GM12878 (cell line): ENCODE measurements around the gene GRN. TPM values are rescaled to one million over a fixed set of nuclear protein-coding genes. Genes with fewer than 3 reads are reported as not detected.

Experiments used
- ATAC-seq: fragments of 200-7000 bp; cut with Tn5 transposase; 3 replicates; pipeline ENCODE4 v1.9.1; 2020; ENCODE audit warnings: mild to moderate bottlenecking, moderate library complexity
- BruUV-seq: library from RNA; stranded (reverse); fragments of 400-500 nt; replicated peaks from 2 replicates; lab custom pipeline; 2021; lab: Mats Ljungman, UMichigan
- CTCF ChIA-PET: fragments of 300-600 bp; sonication (Branson Sonifier 250); formaldehyde crosslinking; extraction: SDS; loops from one replicate; lab custom pipeline; 2021; ENCODE audit warnings: inconsistent platforms; lab: Yijun Ruan, JAX
- POLR2A ChIA-PET: fragments of 350-600 bp; formaldehyde crosslinking; extraction: SDS; loops from one replicate; lab custom pipeline; 2021; ENCODE audit warnings: inconsistent platforms; lab: Charles Lee
- RAD21 ChIA-PET: fragments of 300-600 bp; sonication (Branson Sonifier 250); formaldehyde crosslinking; loops from one replicate; lab custom pipeline; 2023; ENCODE audit warnings: antibody characterized with exemption; ENCODE audit not compliant: unreplicated experiment; lab: Charles Lee
- SMC1A ChIA-PET: fragments of 300-600 bp; sonication (Branson Sonifier 250); formaldehyde crosslinking; loops from one replicate; lab custom pipeline; 2023; ENCODE audit not compliant: unreplicated experiment, uncharacterized antibody; lab: Charles Lee
- DNase-seq: peaks from one replicate; pipeline ENCODE4 v3.0.0-alpha.2; 2011; ENCODE audit warnings: low read depth, low spot score
- FAIRE-seq: peaks from 3 replicates; lab custom pipeline; 2011; peaks lifted over from hg19 to GRCh38; lab: Jason Lieb, UNC
- H2AFZ ChIP-seq: 2 replicates; pipeline ENCODE4 v1.6.0; 2011; ENCODE audit warnings: low read depth, low read length, control low read depth; ENCODE audit not compliant: control insufficient read depth
- H3K27ac ChIP-seq: 2 replicates; pipeline ENCODE4 v1.5.1; 2011; ENCODE audit warnings: control low read depth; ENCODE audit not compliant: control insufficient read depth, insufficient read depth
- H3K27me3 ChIP-seq, 2 experiments: replicated peaks in 1 of 2; 2 replicates each; pipeline versions ENCODE4 v1.6.0 to v1.6.1; 2011; ENCODE audit warnings: low read length in 1 of 2; ENCODE audit not compliant: control insufficient read depth in 2 of 2, insufficient read depth in 2 of 2
- H3K36me3 ChIP-seq, 2 experiments: 2 replicates each; pipeline ENCODE4 v1.5.1; 2011; ENCODE audit warnings: low read length in 1 of 2; ENCODE audit not compliant: control insufficient read depth in 2 of 2, insufficient read depth in 2 of 2
- H3K4me1 ChIP-seq: 2 replicates; pipeline ENCODE4 v1.6.1; 2011; ENCODE audit warnings: mild to moderate bottlenecking, low read length, moderate library complexity, mixed read lengths; ENCODE audit not compliant: control insufficient read depth, insufficient read depth
- H3K4me2 ChIP-seq: 2 replicates; pipeline ENCODE4 v1.6.0; 2011; ENCODE audit warnings: control low read depth; ENCODE audit not compliant: control insufficient read depth, insufficient read depth
- H3K4me3 ChIP-seq: fragments of 200-600 bp; sonication (generic); 2 replicates; pipeline ENCODE4 v1.5.1; 2016
- H3K79me2 ChIP-seq: 2 replicates; pipeline ENCODE4 v1.6.0; 2011; ENCODE audit warnings: low read length; ENCODE audit not compliant: control insufficient read depth, insufficient read depth
- H3K9ac ChIP-seq: 2 replicates; pipeline ENCODE4 v1.8.0; 2011; ENCODE audit warnings: low read length, control low read depth, mixed read lengths; ENCODE audit not compliant: control insufficient read depth, insufficient read depth
- H3K9me3 ChIP-seq: replicated peaks from 3 replicates; pipeline ENCODE4 v1.5.1; 2011; ENCODE audit warnings: mild to moderate bottlenecking, low read length; ENCODE audit not compliant: control insufficient read depth, insufficient read depth
- H4K20me1 ChIP-seq: 2 replicates; pipeline ENCODE4 v1.6.0; 2011; ENCODE audit not compliant: control insufficient read depth, insufficient read depth
- DPF2 ChIP-seq: fragments of 450-650 bp; IDR thresholded peaks from 2 replicates; pipeline ENCODE4 v1.6.1; 2017; ENCODE audit warnings: mild to moderate bottlenecking
- EGR1 ChIP-seq, 2 experiments: IDR thresholded peaks; 1 replicate in 1 of 2; 2 replicates in 1 of 2; pipeline ENCODE4 v1.6.1; 2011 to 2012; ENCODE audit warnings: low read depth in 2 of 2, low read length in 2 of 2, borderline replicate concordance in 1 of 2, mild to moderate bottlenecking in 1 of 2, moderate library complexity in 1 of 2
- KDM1A ChIP-seq: fragments of 200-600 bp; sonication (generic); IDR thresholded peaks from 2 replicates; pipeline ENCODE4 v1.6.1; 2016; ENCODE audit warnings: borderline replicate concordance
- POU2F2 ChIP-seq: IDR thresholded peaks from 3 replicates; pipeline ENCODE4 v1.6.1; 2011; ENCODE audit warnings: low read depth, mild to moderate bottlenecking, low read length, borderline replicate concordance
- RBBP5 ChIP-seq: fragments of 200-600 bp; sonication (generic); conservative IDR thresholded peaks from 2 replicates; pipeline ENCODE4 v1.6.1; 2016
- RUNX3 ChIP-seq: IDR thresholded peaks from 2 replicates; pipeline ENCODE4 v1.6.1; 2012; ENCODE audit warnings: low read length, inconsistent platforms
- ZNF622 ChIP-seq: fragments of 450-650 bp; IDR thresholded peaks from 2 replicates; pipeline ENCODE4 v1.6.1; 2017; ENCODE audit warnings: mild to moderate bottlenecking, inconsistent platforms
- WGBS: methylation state at CpG from one replicate; pipeline ENCODE4 v1.1.6; 2016; ENCODE audit warnings: low lambda C conversion rate; ENCODE audit not compliant: insufficient replicate concordance, insufficient coverage; ENCODE audit errors: missing lambda C conversion rate; 5-methylcytosine and 5-hydroxymethylcytosine counted together
- in situ Hi-C: fragments of 300-500 bp; cut with MboI; formaldehyde crosslinking; loops from 9 replicates; pipeline ENCODE4 v1.14.3; 2018; ENCODE audit warnings: mixed read lengths
- intact Hi-C: fragments of 100-400 bp; cut with micrococcal nuclease; formaldehyde crosslinking; loops from one replicate; pipeline ENCODE4 v1.14.2; 2022; ENCODE audit not compliant: unreplicated experiment
- polyA plus RNA-seq, 11 experiments: library from polyadenylated mRNA; depleted of rRNA in 4 of 11; unstranded in 6 of 11; stranded (reverse) in 5 of 11; fragments of >200 nt; fragmentation: Nextera tagmentation in 4 of 11; fragmentation: Illumina TruSeq in 1 of 11; extraction: Ambion mirVana in 4 of 11; extraction: Trizol in 1 of 11; gene quantifications; 1 replicate in 1 of 11; 2 replicates in 10 of 11; pipeline versions ENCODE4 v1.2.1 to v1.2.3, GENCODE V29; 2011 to 2016; ENCODE audit warnings: inconsistent platforms in 2 of 11, missing spikeins in 2 of 11, low read depth in 1 of 11
- total RNA-seq, 4 experiments: library from RNA; depleted of rRNA in 3 of 4; stranded (reverse); fragments of >200 nt in 3 of 4; fragmentation: Illumina TruSeq in 1 of 4; extraction: Trizol in 1 of 4; gene quantifications; 2 replicates each; pipeline versions ENCODE4 v1.2.1 to v1.2.3, GENCODE V29; 2013 to 2021
- TF ChIP-seq, protein P1 (sequence below): IDR thresholded peaks from 2 replicates; pipeline ENCODE4 v1.6.1; 2011; ENCODE audit warnings: borderline replicate concordance, low read depth, mild to moderate bottlenecking, moderate library complexity, mixed read lengths, low read length; ENCODE audit not compliant: insufficient read depth; ENCODE audit errors: extremely low read length

Gene GRN
- total and polyA plus RNA-seq, 10 of the 15 experiments (the other 5 are each of a cell fraction or from before 2014, with no cell fraction given), result 22.3 to 389 (median 139) TPM

DNA sequence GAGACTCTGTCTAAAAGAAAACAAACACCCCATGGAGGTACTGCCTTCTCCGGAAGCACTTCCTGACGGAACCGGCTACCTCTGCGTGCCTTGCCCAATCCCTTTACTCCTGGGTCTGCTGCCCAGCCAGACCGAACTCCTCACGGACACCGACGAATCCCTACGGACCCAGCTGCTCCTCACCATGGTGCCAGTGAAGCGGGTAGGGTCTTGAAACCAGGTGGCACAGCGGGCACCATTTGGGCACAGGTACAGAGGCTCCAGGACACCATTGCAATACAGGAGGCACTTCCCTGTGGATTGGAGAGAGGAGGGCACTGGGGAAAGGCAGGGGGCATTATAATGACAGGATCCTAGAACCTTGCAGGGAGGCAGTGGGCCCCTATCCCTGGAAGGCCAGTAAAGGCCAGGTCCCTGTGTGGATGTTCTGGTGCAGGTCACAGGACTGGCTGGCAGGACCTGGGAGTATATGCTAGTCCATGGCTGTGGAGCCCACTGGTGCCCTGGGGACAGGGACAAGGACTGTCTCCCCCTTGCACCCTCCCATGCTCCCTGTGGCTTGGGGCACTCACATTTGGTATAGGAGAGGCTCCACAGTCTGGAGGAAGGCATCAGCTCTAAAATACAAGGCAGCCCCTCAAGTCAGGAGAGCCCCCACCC, 22.7 kb upstream of the GRN start:
- TF ChIP-seq ZNF622 (no peak), KDM1A (no peak), RUNX3 (no peak), EGR1 (IDR thresholded peaks at IDR 0.05; ENCODE audit: borderline replicate concordance in 1 of 2, low read depth in 2 of 2, low read length in 2 of 2) (no peak), POU2F2 (no peak), DPF2 (no peak), RBBP5 (no peak)
- TF ChIP-seq, protein P1, sequence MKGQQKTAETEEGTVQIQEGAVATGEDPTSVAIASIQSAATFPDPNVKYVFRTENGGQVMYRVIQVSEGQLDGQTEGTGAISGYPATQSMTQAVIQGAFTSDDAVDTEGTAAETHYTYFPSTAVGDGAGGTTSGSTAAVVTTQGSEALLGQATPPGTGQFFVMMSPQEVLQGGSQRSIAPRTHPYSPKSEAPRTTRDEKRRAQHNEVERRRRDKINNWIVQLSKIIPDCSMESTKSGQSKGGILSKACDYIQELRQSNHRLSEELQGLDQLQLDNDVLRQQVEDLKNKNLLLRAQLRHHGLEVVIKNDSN, result no peak
- TF ChIP-seq, all 136 proteins: peak for 0
- FAIRE-seq (no peak), ATAC-seq (no peak), DNase-seq (no peak)
- CTCF ChIA-PET, result no interaction called here
- SMC1A ChIA-PET, result interaction anchor here (1.8 kb wide), 1 partner anchor 112 kb away, joined by 4 read pairs; no protein-coding TSS in a partner anchor
- Histone ChIP-seq H3K4me3 (no peak overlapping the region), H3K9ac (no peak overlapping the region), H3K27ac (no peak overlapping the region), H3K4me2 (no peak overlapping the region), H4K20me1 (no peaks in the 10 kb centered on the region), H3K27me3 (0 out of 4 replicates have a peak, but pooled peaks cover 0 to under 1% of the 10 kb centered on the region in 2 experiments), H2AFZ (no peak overlapping the region), H3K9me3 (no peaks in the 10 kb centered on the region), H3K79me2 (peaks cover 26% of the 10 kb centered on the region), H3K4me1 (0 out of 2 replicates have a peak, but pooled peaks cover 3% of the 10 kb centered on the region), H3K36me3 (peaks cover 8 to 19% of the 10 kb centered on the region in 2 experiments; a peak in 3 of 4 replicates)
- POLR2A ChIA-PET, result interaction anchor here (0.6 kb wide), 1 partner anchor 101 kb away, joined by 3 read pairs; no protein-coding TSS in a partner anchor
- RAD21 ChIA-PET, result interaction anchor here (2.0 kb wide), 1 partner anchor 113 kb away, joined by 4 read pairs; no protein-coding TSS in a partner anchor
- in situ Hi-C loops, result no loop called here
- intact Hi-C loops, result no loop called here
- BruUV-seq, result no TSS peak
- 93% methylated on average over 11 of the region's 11 CpGs for WGBS
